ENCODE results near the gene GDPD2. TPM values are rescaled to one million over a fixed set of nuclear protein-coding genes. Genes with fewer than 3 reads are reported as not detected.

GDPD2 gene
- total and polyA plus RNA-seq, 2 of the 13 experiments (the other 11 are each of a cell fraction or from before 2014, with no cell fraction given), result 0.04 to 0.08 TPM

GRCh38 chrX:70434352-70434866, 11.3 kb downstream of the GDPD2 start (continued):
- TF ChIP-seq HOXA7 (CRISPR knock-in tag; IDR thresholded peaks at IDR 0.05), result no peak
- no peak for TF ChIP-seq ZNF30 (CRISPR knock-in tag; IDR thresholded peaks at IDR 0.05)
- peak; percentile 66 for TF ChIP-seq HNRNPLL (IDR thresholded peaks at IDR 0.05; ENCODE audit: low read depth, low read length, poor library complexity, severe bottlenecking)
- peak; percentile 59; the same call in 1 of the 2 replicates for TF ChIP-seq ELF1 (CRISPR knock-in tag; IDR thresholded peaks at IDR 0.05)
- TF ChIP-seq DMAP1 (CRISPR knock-in tag; IDR thresholded peaks at IDR 0.05), result no peak; the same call in 1 of the 2 replicates
- TF ChIP-seq ZNF354B (CRISPR knock-in tag; IDR thresholded peaks at IDR 0.05), result no peak
- TF ChIP-seq ZNF121 (CRISPR knock-in tag; IDR thresholded peaks at IDR 0.05), result no peak
- TF ChIP-seq GABPA (IDR thresholded peaks at IDR 0.05; ENCODE audit: low read depth, low read length), result peak; percentile 59
- peak; percentile 89 for TF ChIP-seq GABPA (CRISPR knock-in tag; IDR thresholded peaks at IDR 0.05; ENCODE audit: low read depth)
- TF ChIP-seq ZNF329 (CRISPR knock-in tag; IDR thresholded peaks at IDR 0.05; ENCODE audit: low read depth), result no peak
- TF ChIP-seq ELF4 (CRISPR knock-in tag; IDR thresholded peaks at IDR 0.05; ENCODE audit: borderline replicate concordance), result no peak
- no peak for TF ChIP-seq ZNF720 (CRISPR knock-in tag; IDR thresholded peaks at IDR 0.05)
- TF ChIP-seq SMC3 (IDR thresholded peaks at IDR 0.05; ENCODE audit: low read length), result no peak
- no peak for TF ChIP-seq ZBTB40 (IDR thresholded peaks at IDR 0.05)
- no peak for TF ChIP-seq ZBTB40 (CRISPR knock-in tag; IDR thresholded peaks at IDR 0.05)
- TF ChIP-seq NCOR1 (IDR thresholded peaks at IDR 0.05; ENCODE audit: borderline replicate concordance, low read length), result no peak
- no peak for TF ChIP-seq MNT (IDR thresholded peaks at IDR 0.05)
- TF ChIP-seq NFKB2 (CRISPR knock-in tag; IDR thresholded peaks at IDR 0.05; ENCODE audit: borderline replicate concordance), result no peak
- no peak for TF ChIP-seq GZF1 (CRISPR knock-in tag; IDR thresholded peaks at IDR 0.05)
- peak; percentile 26; the same call in 1 of the 2 replicates for TF ChIP-seq ZFX (CRISPR knock-in tag; IDR thresholded peaks at IDR 0.05; ENCODE audit: low read depth)
- no peak for TF ChIP-seq ZBTB44 (CRISPR knock-in tag; IDR thresholded peaks at IDR 0.05)

Measured in HepG2 (cell line).